ENCODE data around the gene CAPN15. TPM values are rescaled to one million over a fixed set of nuclear protein-coding genes. Genes with fewer than 3 reads are reported as not detected.

Gene CAPN15
- total RNA-seq, 1 experiment from 2014 or later, result 76.4 TPM

GRCh38 chr16:491220-491919 is 36.1 kb upstream of the CAPN15 start:
- Mint-ChIP-seq H3K36me3 (ENCODE audit: insufficient read depth in 1 of 3, low read depth in 3 of 3) (peaks cover 4 to 38% (median 21%) of the 10 kb centered on the region in 3 experiments; a peak in 6 of 7 replicates), H3K4me3 (peak overlapping the region in 1 of 2 experiments; percentile 4; a peak in 2 of 5 replicates), H3K4me1 (peaks cover 9 to 13% of the 10 kb centered on the region in 2 experiments), H3K27ac (peak overlapping the region; percentile 80 to 91 (median 85)), H3K9me3 (no peaks in the 10 kb centered on the region), H3K27me3 (ENCODE audit: low read depth) (no peaks in the 10 kb centered on the region)
- H2BK120ac ChIP-seq (ENCODE audit: low read depth, low read length, poor library complexity, severe bottlenecking), result no peak overlapping the region
- H3K4me1 ChIP-seq (ENCODE audit: insufficient read depth, low read length), result no peaks in the 10 kb centered on the region
- H3K9ac ChIP-seq (ENCODE audit: extremely low read depth, insufficient read length, low read length), result no peak overlapping the region
- H4K8ac ChIP-seq (replicated peaks; ENCODE audit: insufficient read length, low read depth, low read length), result no peak overlapping the region
- no peak overlapping the region for H2AFZ ChIP-seq (ENCODE audit: low read length)
- H3K4ac ChIP-seq (ENCODE audit: low read depth, low read length), result no peak overlapping the region
- H4K91ac ChIP-seq (ENCODE audit: insufficient read length, low read depth, low read length), result no peak overlapping the region
- H3K27me3 ChIP-seq (ENCODE audit: insufficient read depth, low read length), result no peaks in the 10 kb centered on the region
- H2AK5ac ChIP-seq (ENCODE audit: insufficient read length, low read length), result no peak overlapping the region
- H2BK20ac ChIP-seq (ENCODE audit: low read depth, low read length, poor library complexity, severe bottlenecking), result no peak overlapping the region
- H3K18ac ChIP-seq (ENCODE audit: insufficient read length, low read depth, low read length), result no peak overlapping the region
- no peak overlapping the region for H2BK12ac ChIP-seq (ENCODE audit: insufficient read length, low read depth, low read length)
- H3K56ac ChIP-seq (ENCODE audit: insufficient read length, low read depth, low read length), result no peak overlapping the region
- H3K23me2 ChIP-seq (ENCODE audit: insufficient read length, low read depth, low read length, poor library complexity, severe bottlenecking), result no peaks in the 10 kb centered on the region
- H2BK5ac ChIP-seq (ENCODE audit: insufficient read length, low read length), result no peak overlapping the region
- no peak overlapping the region for H3K27ac ChIP-seq (ENCODE audit: insufficient read length, low read depth, low read length)
- H3K4me2 ChIP-seq (ENCODE audit: insufficient read depth, insufficient read length, low read length), result no peak overlapping the region
- H4K20me1 ChIP-seq (ENCODE audit: control insufficient read depth, insufficient read depth, insufficient read length), result no peaks in the 10 kb centered on the region
- no peak overlapping the region for H2BK15ac ChIP-seq (ENCODE audit: low read depth, low read length)
- H3K79me2 ChIP-seq (ENCODE audit: insufficient read depth, low read length), result no peaks in the 10 kb centered on the region
- H3K23ac ChIP-seq (ENCODE audit: insufficient read length, low read depth, low read length), result no peak overlapping the region
- no peak for TF ChIP-seq CTCF (conservative IDR thresholded peaks at IDR 0.05)
- H3T11ph ChIP-seq (ENCODE audit: low read length), result no peak overlapping the region
- WGBS (ENCODE audit: extremely low coverage, insufficient read length, low lambda C conversion rate), result no CpG with 5 or more reads among the region's 19 CpGs
- H3K9me3 ChIP-seq (ENCODE audit: control insufficient read depth, low read depth, low read length), result no peaks in the 10 kb centered on the region
- no peaks in the 10 kb centered on the region for H3K79me1 ChIP-seq (ENCODE audit: insufficient read depth, low read depth, low read length, poor library complexity, severe bottlenecking)
- H4K5ac ChIP-seq (ENCODE audit: insufficient read length, low read depth, low read length), result no peak overlapping the region
- no peak for DNase-seq
- no peak overlapping the region; the same call in 1 of the 2 replicates for H3K14ac ChIP-seq (ENCODE audit: insufficient read depth, low read length)

Data from H9 (cell line).